Measurements from ENCODE around the gene ACOT11.

DNA sequence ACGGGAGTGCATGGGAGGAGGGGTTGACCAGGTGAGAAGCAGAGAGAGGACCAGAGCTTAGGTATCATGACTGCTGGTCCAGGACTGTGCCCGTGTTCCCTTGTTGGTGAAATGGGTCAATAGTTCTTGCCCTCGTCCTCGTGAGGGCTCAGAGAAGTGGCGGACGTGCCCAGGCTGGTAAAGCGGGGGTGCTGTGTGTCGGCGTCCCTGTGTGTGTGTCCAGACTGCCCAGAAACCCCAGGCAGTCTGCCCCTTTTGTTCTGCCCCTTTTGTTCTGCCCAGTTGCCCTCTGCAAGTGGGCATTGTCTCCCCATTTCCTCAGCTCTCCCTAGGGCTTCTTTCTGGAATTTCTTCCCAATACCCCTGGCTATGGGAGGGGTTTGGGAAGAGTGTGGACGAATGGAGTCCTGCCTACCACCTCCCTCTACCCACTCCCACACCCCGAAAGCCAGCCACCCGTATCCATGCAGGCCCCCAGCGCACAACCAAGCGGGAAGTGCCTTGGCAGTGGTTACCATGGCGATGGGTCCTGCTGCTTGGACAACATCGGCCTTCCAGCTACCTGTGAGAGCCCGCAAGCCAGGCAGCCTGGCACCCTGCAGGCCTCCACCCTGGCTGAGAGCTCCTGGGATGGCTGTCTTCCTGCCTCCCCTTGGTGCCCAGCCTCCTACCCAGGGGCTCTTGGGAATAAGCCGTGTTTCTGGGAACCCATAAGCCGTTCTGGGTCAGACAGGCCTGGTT is 34.7 kb downstream of the ACOT11 start:
- TF ChIP-seq, protein P1, sequence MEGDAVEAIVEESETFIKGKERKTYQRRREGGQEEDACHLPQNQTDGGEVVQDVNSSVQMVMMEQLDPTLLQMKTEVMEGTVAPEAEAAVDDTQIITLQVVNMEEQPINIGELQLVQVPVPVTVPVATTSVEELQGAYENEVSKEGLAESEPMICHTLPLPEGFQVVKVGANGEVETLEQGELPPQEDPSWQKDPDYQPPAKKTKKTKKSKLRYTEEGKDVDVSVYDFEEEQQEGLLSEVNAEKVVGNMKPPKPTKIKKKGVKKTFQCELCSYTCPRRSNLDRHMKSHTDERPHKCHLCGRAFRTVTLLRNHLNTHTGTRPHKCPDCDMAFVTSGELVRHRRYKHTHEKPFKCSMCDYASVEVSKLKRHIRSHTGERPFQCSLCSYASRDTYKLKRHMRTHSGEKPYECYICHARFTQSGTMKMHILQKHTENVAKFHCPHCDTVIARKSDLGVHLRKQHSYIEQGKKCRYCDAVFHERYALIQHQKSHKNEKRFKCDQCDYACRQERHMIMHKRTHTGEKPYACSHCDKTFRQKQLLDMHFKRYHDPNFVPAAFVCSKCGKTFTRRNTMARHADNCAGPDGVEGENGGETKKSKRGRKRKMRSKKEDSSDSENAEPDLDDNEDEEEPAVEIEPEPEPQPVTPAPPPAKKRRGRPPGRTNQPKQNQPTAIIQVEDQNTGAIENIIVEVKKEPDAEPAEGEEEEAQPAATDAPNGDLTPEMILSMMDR (optimal IDR thresholded peaks at IDR 0.05 in 1 of 3, IDR thresholded peaks at IDR 0.05 in 1 of 3, conservative IDR thresholded peaks at IDR 0.05 in 1 of 3; ENCODE audit: extremely low read depth in 1 of 3, insufficient read depth in 2 of 3, low read length in 3 of 3), result no peak
- TF ChIP-seq EZH2 (IDR thresholded peaks at IDR 0.05; ENCODE audit: low read length), result no peak
